Endothelial cell (in vitro differentiated cells): Measurements from ENCODE around the gene TMEM167B. TPM values are rescaled to one million over a fixed set of nuclear protein-coding genes. Genes with fewer than 3 reads are reported as not detected.
A peak's percentile ranks its signal among the peaks of the same experiment; 100 is the strongest.

Experiments used
- DNase-seq: peaks from one replicate; pipeline ENCODE4 v3.0.0; 2021; ENCODE audit warnings: low spot score
- H3K27ac Mint-ChIP-seq: one replicate; pipeline ENCODE4 v1.8.0; 2021; ENCODE audit warnings: mixed read lengths, inconsistent platforms; ENCODE audit not compliant: unreplicated experiment
- H3K27me3 Mint-ChIP-seq: one replicate; pipeline ENCODE4 v1.8.0; 2021; ENCODE audit warnings: mild to moderate bottlenecking, moderate library complexity, mixed read lengths, inconsistent platforms; ENCODE audit not compliant: unreplicated experiment
- H3K36me3 Mint-ChIP-seq: one replicate; pipeline ENCODE4 v1.8.0; 2021; ENCODE audit warnings: mild to moderate bottlenecking, low read depth, mixed read lengths, inconsistent platforms; ENCODE audit not compliant: unreplicated experiment
- H3K4me1 Mint-ChIP-seq: one replicate; pipeline ENCODE4 v1.8.0; 2021; ENCODE audit warnings: mild to moderate bottlenecking, mixed read lengths, inconsistent platforms; ENCODE audit not compliant: unreplicated experiment
- H3K4me3 Mint-ChIP-seq: one replicate; pipeline ENCODE4 v1.8.0; 2021; ENCODE audit warnings: mild to moderate bottlenecking, mixed read lengths, inconsistent platforms; ENCODE audit not compliant: unreplicated experiment
- H3K9me3 Mint-ChIP-seq: one replicate; pipeline ENCODE4 v1.8.0; 2021; ENCODE audit warnings: mixed read lengths, inconsistent platforms; ENCODE audit not compliant: unreplicated experiment
- total RNA-seq: library from RNA; stranded (reverse); fragmentation: NEBNext Ultra II Directional; extraction: Animal tissue kit (Norgen Biotek cat#: 25700); gene quantifications from one replicate; pipeline ENCODE4 v1.2.1, GENCODE V29; 2021; ENCODE audit not compliant: unreplicated experiment
- TF ChIP-seq, protein P1 (sequence below): fragments of 200-600 bp; sonication (generic); IDR thresholded peaks from one replicate; pipeline ENCODE4 v1.5.0; 2021; ENCODE audit warnings: antibody characterized with exemption; ENCODE audit not compliant: unreplicated experiment

TMEM167B gene
- total RNA-seq, 1 donor from 2014 or later, result 22.3 TPM

GRCh38 chr1:109067883-109068282 lies 22.7 kb upstream of the TMEM167B start:
- no peaks in the 10 kb centered on the region for H3K9me3 Mint-ChIP-seq
- TF ChIP-seq, protein P1, sequence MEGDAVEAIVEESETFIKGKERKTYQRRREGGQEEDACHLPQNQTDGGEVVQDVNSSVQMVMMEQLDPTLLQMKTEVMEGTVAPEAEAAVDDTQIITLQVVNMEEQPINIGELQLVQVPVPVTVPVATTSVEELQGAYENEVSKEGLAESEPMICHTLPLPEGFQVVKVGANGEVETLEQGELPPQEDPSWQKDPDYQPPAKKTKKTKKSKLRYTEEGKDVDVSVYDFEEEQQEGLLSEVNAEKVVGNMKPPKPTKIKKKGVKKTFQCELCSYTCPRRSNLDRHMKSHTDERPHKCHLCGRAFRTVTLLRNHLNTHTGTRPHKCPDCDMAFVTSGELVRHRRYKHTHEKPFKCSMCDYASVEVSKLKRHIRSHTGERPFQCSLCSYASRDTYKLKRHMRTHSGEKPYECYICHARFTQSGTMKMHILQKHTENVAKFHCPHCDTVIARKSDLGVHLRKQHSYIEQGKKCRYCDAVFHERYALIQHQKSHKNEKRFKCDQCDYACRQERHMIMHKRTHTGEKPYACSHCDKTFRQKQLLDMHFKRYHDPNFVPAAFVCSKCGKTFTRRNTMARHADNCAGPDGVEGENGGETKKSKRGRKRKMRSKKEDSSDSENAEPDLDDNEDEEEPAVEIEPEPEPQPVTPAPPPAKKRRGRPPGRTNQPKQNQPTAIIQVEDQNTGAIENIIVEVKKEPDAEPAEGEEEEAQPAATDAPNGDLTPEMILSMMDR, result no peak
- no peak overlapping the region for H3K27ac Mint-ChIP-seq
- H3K27me3 Mint-ChIP-seq, result peaks cover 2% of the 10 kb centered on the region
- peaks cover 5% of the 10 kb centered on the region for H3K36me3 Mint-ChIP-seq
- H3K4me1 Mint-ChIP-seq, result no peaks in the 10 kb centered on the region
- H3K4me3 Mint-ChIP-seq, result no peak overlapping the region
- DNase-seq, result no peak

DNA sequence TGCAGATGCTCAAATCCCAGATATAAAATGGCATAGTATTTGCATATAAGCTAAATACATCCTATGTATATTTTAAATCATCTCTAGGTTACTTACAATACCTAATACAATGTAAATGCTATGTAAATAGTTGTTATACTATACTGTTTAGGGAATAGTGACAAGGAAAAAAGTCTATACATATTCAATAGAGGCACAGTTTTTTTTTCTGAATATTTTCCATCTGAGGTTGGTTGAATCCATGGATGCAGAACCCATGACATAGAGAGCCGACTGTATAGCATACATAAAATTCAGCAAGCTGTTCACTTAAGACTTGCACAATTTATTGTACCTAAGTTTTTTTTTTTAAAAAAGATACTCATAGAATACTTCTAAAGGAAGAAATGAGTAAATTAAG lies 21.3 kb upstream of the TMEM167B start:
- peaks cover 1% of the 10 kb centered on the region for H3K4me1 Mint-ChIP-seq
- H3K27ac Mint-ChIP-seq, result no peak overlapping the region
- H3K4me3 Mint-ChIP-seq, result no peak overlapping the region
- TF ChIP-seq, protein P1, result no peak
- H3K36me3 Mint-ChIP-seq, result peaks cover 5% of the 10 kb centered on the region
- no peak for DNase-seq
- peaks cover 6% of the 10 kb centered on the region for H3K27me3 Mint-ChIP-seq
- no peaks in the 10 kb centered on the region for H3K9me3 Mint-ChIP-seq

GRCh38 chr1:109075531-109076490 lies 14.8 kb upstream of the TMEM167B start, which contains the start of gene TAF13:
Gene TAF13 (minus strand): TSS chr1:109076003. CDS start chr1:109075947, 56 bp downstream.
- H3K27me3 Mint-ChIP-seq, result peaks cover 11% of the 10 kb centered on the region
- TF ChIP-seq, protein P1, result no peak
- H3K27ac Mint-ChIP-seq, result peak within 1 kb of the TSS; percentile 100
- peak within 1 kb of the TSS; percentile 98 for H3K4me3 Mint-ChIP-seq
- H3K4me1 Mint-ChIP-seq, result peaks cover 23% of the 10 kb centered on the region
- H3K36me3 Mint-ChIP-seq, result peaks cover 4% of the 10 kb centered on the region
- no peaks in the 10 kb centered on the region for H3K9me3 Mint-ChIP-seq
- peak; percentile 97 for DNase-seq

DNA sequence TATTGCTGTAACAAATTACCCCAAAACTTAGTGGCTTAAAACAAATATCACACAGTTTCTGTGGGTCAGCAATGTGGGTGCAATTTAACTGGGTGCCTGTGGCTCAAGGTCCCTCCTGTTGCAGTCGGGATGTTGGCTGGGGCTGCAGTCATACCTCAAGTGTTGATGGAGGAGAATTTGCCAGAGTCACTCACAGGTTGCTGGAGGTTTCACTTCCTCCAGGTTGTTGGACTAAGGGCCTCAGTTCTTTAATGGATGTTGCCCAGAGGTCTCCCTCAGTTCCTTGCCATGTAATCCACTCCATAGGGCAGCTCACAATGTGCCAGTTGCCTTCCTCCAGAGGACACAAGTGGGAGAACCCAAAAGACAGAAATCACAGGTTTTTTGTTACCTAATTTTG lies 12.2 kb upstream of the TMEM167B start:
- Mint-ChIP-seq H3K4me3 (no peak overlapping the region), H3K9me3 (no peaks in the 10 kb centered on the region), H3K27ac (no peak overlapping the region), H3K36me3 (peaks cover 3% of the 10 kb centered on the region), H3K27me3 (peaks cover 8% of the 10 kb centered on the region), H3K4me1 (peaks cover 23% of the 10 kb centered on the region)
- TF ChIP-seq, protein P1, result no peak
- no peak for DNase-seq

DNA sequence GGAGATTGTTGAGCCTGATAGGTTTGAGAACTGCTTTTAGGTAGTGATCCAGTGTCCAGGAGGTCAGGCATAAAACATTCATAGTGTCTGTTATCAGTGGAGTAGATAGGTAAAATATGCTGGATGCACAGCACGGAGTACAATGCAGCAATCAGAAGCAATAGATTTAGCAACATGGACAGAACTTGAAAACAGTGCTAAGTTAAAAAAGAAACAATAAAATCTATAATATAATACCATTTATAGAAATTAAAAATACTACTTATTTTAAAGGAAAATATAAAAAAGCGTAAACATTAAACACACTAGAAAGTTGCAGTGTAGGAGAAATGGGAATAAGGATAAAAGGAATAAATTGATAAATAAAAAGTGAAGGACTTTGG lies 11.3 kb upstream of the TMEM167B start:
- Mint-ChIP-seq H3K36me3 (peaks cover 3% of the 10 kb centered on the region), H3K27ac (no peak overlapping the region), H3K4me1 (peaks cover 23% of the 10 kb centered on the region), H3K27me3 (peaks cover 7% of the 10 kb centered on the region), H3K9me3 (no peaks in the 10 kb centered on the region), H3K4me3 (no peak overlapping the region)
- TF ChIP-seq, protein P1, result no peak
- no peak for DNase-seq
